Activated CD8-positive, alpha-beta memory T cell treated with anti-CD3 and anti-CD28 coated beads for 48 hours (primary cell): ENCODE measurements around the gene WFDC1.

Experiments
- DNase-seq, 3 experiments: peaks; one replicate each; pipeline ENCODE4 v3.0.0-alpha.2; 2020; ENCODE audit warnings: low read depth in 2 of 3, low spot score in 2 of 3

Gene WFDC1

DNA sequence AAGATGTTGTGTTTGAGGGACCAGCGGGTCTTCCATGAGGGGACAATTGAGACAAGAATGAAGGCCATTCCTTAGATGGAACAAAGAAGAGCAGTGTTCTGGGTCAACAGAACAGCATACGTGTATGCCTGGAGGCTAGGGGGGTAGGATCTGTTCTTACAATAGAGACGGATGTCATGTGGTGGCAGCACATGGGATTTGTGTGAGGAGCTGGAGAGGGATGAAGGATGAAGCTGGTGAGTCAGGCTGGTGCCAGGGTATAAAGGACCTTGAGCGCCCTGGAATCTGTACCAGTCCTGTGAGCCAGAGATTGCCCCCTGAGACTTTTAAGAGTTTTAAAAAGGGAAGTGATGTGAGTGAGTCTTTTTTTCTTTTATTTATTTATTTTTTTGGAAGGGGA is 22.8 kb upstream of the WFDC1 start:
- DNase-seq, result no peak

DNA sequence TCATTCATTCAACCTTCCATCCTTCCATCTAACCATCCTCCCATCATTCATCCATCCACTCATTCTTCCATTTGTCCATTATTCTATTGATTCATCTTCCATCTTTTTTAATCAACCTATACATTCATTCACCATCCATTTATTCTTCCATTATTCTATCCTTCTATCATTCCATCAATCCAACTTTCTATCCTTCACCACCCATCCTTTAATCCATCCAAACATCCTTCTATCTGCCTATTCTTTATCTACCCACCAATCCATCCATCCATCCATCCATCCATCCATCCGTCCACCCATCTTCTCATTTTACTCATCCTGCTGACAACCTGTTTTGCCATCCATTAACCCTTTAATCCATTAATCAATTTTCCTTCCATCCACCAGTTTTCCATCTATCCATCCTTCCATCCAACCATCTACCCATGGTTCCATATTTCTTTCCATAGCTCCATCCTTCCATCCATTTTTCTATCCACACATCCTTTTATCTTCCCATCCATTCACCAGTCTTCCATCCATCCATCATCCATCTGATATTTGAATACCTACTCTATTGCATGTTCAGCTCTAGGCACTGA is 21.8 kb upstream of the WFDC1 start:
- no peak for DNase-seq

DNA sequence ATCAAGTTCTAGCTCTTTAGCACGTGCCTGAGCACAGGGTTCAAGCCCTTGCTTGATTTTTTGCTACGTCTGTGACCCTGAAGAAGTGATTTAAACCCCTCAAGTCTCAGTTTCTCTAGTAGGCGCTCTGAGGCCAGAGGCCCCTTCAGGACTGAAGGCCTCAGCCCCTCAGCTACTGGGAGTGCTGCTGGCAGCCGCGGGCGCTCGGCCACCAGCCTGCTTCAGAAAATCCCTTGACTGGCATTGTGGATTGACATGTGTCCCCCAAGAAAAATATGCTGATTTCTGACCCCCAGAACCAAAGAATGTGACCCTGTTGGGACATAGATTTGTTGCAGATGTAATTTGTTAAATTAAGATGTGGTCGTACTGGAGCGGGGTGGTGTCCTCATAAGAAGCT is 20.2 kb upstream of the WFDC1 start:
- no peak for DNase-seq

DNA sequence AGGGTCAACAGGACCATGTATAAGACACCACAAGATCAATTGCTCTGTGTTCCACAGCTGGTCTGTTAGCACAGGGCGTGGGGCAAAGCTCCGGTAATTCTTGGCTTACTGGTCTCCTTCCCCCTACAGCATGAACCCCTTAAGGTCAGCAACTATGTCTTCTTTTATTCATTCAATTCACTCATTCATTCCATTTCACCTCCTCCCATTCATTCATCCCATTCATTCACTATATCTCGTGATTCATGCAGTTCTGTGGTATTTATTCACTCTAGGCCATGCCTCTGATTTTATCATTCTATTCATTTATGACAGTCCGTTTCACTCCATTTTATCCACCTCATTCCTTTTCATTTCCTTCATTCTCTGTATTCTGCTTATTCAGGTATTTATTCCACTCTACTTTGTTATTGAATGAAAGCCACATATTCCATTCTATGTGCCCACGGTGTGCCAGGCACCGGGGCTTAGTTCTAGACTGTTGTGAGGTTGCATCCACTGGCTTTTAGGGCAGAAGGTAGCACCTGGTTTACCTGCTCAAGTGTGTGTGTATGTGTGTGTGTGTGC is 19.0 kb upstream of the WFDC1 start:
- DNase-seq, result no peak

DNA sequence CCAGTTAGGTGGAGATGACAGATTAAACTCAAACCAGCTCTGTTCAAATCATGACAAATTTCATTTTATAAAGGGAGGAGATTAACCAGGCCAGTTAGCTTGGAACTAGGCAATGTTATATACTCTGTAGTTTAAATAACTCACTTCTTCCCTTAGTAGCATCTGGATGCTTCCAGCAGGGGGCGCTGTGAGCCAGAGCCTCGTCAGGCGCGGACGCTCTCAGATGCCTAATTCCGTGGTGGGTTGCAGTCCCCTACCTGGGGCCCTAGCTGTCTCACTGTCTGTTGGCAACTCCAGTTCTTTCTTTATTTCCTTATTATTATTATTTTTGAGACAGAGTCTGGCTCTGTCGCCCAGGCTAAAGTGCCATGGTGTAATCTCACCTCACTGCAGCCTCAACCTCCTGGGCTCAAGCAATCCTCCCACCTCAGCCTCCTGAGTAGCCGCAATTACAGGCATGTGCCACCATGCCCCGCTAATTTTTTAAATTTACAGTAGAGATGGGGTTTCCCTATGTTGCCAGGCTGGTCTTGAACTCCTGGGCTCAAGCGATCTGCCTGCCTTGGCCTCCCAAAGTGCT is 17.3 kb upstream of the WFDC1 start:
- DNase-seq, result peak; percentile 20 to 73 (median 47)

DNA sequence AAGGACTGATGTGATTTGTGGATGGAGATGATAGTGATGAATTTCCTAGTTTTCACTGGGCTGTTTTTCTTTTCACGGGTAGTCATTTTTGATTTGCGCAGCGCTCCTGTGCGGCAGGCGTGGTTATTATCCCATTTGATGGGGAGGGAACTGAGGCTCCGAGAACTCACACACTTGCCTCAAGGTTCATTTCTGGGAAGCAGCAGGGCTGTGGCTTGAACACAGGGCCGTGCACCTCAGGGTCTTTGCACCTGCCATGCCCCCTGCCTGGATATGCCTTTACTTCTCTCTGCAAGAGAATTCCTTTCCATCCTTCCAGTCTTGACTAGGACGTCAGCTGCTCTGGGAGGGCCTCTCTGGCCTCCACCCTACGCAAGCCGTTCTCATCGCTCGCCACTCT is 16.3 kb upstream of the WFDC1 start:
- no peak for DNase-seq

DNA sequence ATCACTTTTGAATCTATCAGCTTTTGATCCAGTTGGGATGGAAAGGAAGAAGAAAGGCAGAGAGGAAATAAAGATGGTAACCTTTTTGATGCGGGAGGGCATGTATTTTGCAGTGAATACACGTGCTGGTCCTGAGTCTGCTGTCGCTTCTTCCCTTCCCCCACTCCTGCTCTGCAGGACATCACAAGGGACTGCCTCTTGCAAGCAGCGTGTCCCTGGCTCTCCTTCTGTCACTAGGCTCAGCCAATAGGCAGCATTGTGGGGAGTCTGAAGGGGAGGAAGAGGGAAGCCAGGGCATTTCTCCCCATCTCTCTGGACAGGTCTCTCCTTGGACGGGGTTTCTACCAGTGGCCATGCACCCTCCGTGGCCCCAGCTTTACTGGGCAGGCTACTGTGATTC is 15.7 kb upstream of the WFDC1 start:
- no peak for DNase-seq

DNA sequence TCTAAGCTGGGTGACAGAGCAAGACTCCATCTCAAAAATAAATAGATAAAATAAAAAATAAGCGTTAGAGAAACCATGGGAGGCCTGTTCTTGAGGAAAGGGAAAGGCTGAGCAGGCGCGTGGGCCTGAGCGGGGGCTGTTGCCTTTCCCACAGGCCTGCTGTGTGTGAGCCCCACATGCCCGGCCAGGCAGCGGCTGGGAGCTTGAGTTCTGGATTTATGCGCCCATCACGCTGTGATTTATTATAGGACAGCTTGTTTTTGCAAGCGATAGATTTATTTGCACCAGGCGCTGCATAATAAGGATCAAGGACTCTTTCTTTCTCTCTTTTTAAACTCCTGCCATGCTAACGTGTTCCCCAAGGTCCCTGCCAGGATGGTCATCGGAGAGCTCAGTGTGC is 14.8 kb upstream of the WFDC1 start:
- no peak for DNase-seq

DNA sequence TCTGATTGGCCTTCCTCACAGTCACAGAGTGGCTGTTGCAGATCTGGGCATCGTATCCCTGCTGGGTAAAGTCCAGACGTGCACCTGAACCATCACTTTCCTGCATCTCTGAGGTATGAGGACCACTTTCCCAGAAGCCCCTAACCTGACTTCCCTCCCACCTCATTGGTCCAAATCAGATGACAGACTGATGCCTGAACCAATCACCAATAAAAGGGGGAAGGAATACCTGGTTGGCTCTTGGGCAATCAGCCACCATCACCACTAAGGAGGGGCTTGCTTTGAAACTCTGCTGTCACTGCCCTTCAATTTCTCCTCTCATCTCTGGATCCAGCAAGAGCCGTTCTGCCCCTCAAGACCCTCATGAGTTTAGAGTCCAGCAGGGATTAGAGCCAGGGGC is 13.6 kb upstream of the WFDC1 start:
- DNase-seq, result no peak

DNA sequence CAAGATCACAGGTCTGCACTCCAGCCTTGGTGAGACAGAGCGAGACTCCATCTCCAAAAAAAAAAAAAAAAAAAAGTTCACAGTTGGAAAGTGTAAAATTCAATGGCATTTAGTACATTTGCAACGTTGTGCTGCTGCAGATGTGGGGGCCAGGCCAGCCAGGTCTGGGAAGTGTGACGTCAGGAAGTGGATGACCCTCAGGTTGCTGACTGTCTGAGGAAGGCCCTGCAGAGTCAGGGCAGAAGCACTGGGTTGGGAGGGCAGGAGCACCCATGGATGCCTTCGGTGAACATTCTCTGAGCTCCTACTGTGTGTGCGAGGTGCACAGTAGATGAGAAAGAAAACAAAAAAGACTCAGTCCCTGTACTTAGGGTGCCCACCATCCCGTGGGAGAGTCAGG is 12.1 kb upstream of the WFDC1 start:
- DNase-seq, result no peak

DNA sequence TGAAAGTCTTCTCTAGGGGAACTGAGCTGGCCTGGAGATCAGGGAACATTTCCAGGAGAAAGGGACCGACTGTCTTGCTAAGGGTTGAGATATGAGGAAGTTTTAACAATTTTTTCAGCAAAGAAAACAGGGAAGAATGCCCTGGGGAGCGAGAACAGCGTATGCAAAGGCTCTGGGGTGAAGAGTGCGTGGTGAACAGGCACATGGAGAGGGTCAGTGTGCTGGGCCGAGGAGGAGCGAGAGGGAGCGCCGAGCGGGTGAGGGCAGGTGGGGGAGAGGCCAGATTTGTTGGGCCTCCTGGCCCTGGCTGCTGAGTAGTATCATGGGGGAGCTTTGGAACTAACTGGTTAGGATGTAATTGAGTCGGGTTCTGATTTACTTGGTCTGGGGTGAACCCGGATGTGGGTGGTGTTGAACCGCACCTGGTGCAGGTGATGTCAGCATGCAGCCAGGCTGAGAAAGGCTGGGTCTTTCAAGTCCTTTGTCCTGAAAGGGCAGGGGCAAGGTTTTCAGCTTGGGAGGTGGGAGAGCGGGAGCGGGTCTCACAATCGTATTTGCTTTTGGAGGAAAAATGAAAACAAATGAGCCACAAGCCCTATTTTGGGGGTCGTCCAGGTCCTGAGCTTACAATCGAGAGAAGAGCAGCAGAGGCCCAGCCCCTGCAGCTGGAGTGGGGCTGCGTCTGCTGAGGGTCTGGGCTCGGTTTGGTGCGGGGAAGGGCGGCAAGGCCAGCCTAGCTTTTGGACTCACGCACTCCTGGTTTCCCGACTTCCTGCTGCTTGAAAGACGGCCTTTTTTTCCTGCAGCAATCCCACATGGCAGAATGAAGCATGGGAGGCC is 11.1 kb upstream of the WFDC1 start:
- no peak for DNase-seq

DNA sequence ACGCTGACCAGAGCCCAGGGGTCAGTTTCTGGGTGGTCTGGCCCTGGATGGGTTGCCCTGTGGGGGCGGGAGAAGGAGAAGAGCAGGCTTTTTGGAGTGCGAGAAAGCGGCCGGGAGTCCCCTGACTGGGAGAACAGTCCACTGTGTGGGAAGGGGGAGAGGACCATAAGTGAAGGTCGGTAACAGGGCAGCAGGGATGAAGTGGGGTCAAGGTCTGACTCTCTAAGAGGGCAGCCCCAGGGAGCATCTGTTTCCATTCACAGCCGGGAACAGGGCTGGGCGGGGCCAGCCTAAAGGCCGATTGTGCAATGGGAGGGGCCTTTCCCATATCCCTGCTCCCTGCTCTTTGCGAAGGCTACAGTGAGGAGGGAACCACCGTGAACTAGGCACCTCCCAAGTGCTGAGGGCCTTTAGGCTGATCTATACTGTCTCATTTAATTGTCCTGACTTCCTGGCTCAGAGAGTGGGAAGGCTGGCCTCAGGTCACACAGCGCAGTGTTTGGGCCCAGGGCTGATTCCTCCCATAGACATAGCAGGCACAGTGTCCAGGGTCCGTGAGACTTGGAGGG is 10.4 kb upstream of the WFDC1 start:
- no peak for DNase-seq

DNA sequence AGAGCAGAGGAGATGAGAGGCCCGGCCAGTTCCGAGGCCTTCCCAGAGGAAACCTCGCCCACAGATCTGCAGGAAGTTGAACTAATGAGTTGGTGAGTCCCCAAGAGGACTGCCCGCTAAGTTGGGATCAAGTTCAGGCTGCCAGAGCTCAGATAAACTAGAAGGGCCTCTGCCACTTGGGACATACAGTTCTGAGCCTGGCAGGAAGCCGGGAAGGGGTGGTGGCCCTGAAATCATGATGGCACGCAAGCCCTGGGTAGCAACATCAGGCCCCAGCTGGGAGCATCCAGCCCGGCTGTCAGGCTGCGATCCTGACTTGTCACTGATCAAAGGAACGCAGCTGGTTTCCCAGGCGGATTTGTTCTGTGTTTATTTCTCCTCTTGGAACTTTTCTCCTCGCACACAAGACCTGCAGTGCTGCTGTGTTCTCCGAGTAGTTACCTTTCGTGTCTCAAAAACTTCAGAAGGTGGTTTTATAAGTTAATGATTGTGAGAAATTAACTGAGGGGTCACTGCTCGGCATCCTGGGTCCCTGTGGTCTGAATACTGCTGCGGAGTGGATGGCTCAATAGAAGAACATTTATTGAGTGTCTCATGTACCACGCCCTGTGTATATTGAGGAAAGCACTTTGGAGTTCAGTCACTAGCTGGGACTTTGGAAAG is 8.0 kb upstream of the WFDC1 start:
- DNase-seq, result no peak

DNA sequence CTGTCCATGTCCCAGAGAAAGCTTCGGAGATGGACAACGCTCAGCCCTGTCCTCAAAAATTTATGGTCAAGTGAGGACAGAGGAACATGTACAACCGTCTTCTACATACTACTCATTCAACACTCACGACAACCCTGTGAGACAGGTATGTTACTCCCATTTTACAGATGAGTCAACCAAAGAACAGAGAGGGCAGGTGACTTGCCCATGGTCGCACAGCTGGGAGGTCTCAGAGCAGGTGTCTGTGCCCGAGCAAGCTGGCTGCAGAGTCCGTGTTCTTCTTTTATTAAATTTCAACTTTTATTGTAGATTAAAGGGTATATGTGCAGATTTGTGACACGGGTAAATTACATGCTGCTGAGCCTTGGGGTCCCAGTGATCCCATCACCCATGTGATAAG is 5.8 kb upstream of the WFDC1 start:
- DNase-seq, result no peak

DNA sequence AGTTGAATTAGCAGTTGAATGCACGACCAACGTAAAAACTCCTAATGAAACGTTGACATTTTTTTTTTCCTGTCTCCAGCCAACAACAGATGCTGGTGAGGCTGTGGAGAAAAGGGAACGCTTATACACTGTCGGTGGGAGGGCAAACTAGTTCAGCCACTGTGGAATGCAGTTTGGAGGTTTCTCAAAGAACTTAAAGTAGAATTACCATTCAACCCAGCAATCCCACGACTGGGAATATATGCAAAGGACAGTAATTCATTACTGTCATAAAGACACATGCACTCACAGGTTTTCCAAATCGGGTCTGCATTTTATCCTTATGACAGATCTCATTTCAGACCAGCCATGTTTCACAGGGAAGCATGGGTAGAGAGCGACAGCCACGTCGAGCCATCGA is 3.5 kb upstream of the WFDC1 start:
- DNase-seq, result no peak

DNA sequence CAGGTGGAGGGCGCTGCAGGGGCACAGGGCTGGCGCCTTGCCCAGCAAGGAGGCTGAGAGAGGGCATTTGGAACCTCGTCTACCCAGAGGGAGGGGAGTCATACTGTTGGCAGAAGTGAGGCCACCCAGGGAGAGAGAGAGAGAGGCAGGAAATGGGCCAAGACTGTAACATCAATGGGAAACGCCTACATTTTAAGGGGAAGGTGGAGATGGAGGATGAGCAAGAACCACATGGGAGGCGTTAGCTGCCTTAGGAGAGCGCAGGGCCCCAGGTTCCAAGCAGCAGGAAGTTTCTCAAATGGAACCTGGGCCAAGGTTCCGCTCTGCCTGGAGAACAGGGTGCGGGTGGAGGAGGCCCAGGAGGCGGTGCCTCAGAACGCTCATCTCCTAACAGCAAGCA is 2.7 kb upstream of the WFDC1 start:
- DNase-seq, result no peak

DNA sequence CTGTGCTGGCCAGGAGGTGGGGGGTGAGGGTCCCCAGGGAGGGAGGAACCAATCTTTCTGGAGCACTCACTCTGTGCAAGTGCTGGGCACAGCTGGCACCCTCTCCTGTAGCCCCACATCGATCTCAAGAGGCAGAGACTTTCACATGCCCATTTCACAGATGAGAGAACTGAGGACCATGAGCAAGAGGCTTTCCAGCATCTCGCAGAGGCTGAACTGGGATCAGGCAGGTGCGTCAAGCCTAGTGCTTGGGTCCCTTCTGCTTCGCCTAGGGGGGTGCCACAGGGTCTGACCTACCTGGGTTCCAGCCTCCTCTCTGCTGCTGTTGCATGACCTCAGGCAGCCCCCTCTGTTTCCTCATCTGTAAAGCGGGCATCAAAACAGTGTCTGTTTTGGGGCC is 1.3 kb upstream of the WFDC1 start:
- no peak for DNase-seq

DNA sequence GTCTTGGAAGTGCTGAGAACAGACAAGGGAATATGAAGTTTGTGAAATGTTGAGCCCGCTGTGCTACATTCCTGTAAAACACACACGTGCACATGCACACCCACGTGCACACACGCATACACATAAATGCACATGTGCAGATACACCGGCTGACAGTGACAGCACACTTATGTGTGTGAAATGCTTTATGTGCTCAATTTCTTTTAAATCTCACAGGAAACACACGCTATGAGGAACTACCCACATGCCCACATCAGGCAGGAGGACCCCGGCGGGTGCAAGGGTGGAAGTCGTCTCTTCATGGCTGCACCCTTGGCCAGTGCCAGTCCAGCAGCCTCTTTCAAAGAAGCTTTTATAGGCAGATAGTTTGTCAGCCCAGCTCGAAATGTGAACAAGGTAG is 561 bp upstream of the WFDC1 start:
- no peak for DNase-seq

DNA sequence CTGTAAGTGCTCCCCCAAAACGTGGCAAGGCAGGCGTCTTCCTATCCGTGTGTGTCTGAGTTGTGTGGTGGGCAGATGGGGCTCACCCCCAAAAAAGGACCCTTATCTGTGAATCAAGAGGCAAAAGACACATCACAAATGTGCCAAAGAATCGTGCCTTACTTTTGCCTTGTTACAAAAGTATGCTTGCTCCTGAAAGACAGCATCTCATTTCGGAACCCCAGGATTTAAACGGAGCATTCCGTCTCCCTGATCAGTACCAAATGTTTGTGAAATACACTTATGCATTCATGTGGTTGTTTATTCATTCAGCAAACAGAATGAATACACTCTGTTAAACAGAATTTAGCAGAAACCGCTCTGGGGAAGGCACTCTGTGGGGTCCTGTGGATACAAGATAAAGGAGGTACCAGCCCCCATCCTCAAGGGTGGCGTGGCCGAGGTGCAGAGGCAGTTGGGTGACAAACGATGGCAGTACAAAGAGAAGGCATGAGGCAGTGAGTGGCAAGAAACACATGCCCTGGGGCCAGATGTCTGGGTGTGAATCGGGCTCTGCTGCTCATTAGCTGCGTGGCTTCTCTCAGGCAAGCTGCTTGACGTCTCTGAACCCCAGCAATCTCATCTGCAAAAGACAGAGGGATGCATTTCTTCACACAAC is 654 bp downstream of the WFDC1 start:
- no peak for DNase-seq

DNA sequence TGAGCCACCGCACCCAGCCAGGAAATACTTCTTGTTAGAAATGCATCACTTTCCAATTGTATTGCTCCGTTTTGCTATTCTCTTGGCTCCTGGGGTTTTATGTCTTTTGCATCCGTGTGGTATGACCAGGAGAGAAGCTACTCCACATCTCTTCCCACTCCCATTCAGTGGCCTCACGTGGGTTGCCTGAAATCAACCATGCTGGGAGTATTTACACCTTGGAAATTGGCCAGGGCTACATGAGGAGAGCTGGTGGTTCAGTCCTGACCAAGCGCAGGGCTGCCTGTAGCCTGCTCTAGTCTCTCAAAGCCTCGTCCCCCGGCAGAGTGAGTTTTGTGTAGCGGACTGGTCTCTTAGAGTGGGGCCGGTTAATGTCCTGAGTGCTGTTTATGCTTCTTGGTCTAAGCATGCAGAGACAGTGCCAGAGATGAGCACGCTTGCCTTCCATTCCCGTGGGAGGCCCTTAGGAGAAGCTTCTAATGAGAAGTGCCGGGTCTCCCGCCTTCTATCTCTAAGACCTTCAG is 3.8 kb downstream of the WFDC1 start:
- DNase-seq, result no peak
